HG02678 (cell line): Measurements from ENCODE around the gene NRXN2.

Source experiments
- ATAC-seq: cut with Tn5 transposase; IDR thresholded peaks from one replicate; pipeline ENCODE4 v1.9.1; 2021; ENCODE audit warnings: mild to moderate bottlenecking, moderate library complexity; ENCODE audit not compliant: unreplicated experiment

NRXN2 gene

GRCh38 chr11:64594159-64594939 is 128.6 kb downstream of the NRXN2 start:
- ATAC-seq, result no peak

- no peak for ATAC-seq
These were observed 129.6 kb downstream of the NRXN2 start for GRCh38 chr11:64593156-64594105.

GRCh38 chr11:64592656-64593055 is 130.3 kb downstream of the NRXN2 start:
- no peak for ATAC-seq

GRCh38 chr11:64592234-64592615 is 130.8 kb downstream of the NRXN2 start:
- no peak for ATAC-seq

- no peak for ATAC-seq
These were observed 131.5 kb downstream of the NRXN2 start for GRCh38 chr11:64591257-64592233.

- ATAC-seq, result no peak
These were observed 132.2 kb downstream of the NRXN2 start, which contains the start of gene SLC22A12 for GRCh38 chr11:64590763-64591221. SLC22A12 (plus strand) TSS chr11:64591220; CDS start chr11:64591557, 337 bp downstream.

- ATAC-seq, result no peak
These were observed 134.3 kb downstream of the NRXN2 start for GRCh38 chr11:64588701-64589100.

GRCh38 chr11:64586366-64586765 is 136.6 kb downstream of the NRXN2 start:
- no peak for ATAC-seq

- no peak for ATAC-seq
These were observed 137.8 kb downstream of the NRXN2 start for GRCh38 chr11:64585150-64585549.

- no peak for ATAC-seq
These were observed 139.4 kb downstream of the NRXN2 start for GRCh38 chr11:64583296-64584262.

GRCh38 chr11:64582885-64583284 is 140.1 kb downstream of the NRXN2 start:
- ATAC-seq, result no peak

- ATAC-seq, result no peak
These were observed 141.9 kb downstream of the NRXN2 start for GRCh38 chr11:64581057-64581523.

- no peak for ATAC-seq
These were observed 142.6 kb downstream of the NRXN2 start for GRCh38 chr11:64580412-64580811.

- no peak for ATAC-seq
These were observed 145.8 kb downstream of the NRXN2 start for GRCh38 chr11:64577202-64577601.

GRCh38 chr11:64572143-64572542 is 150.9 kb downstream of the NRXN2 start:
- no peak for ATAC-seq

GRCh38 chr11:64571410-64572091 is 151.4 kb downstream of the NRXN2 start:
- ATAC-seq, result no peak

- no peak for ATAC-seq
These were observed 152.0 kb downstream of the NRXN2 start for GRCh38 chr11:64571050-64571409.

- no peak for ATAC-seq
These were observed 152.7 kb downstream of the NRXN2 start for GRCh38 chr11:64570341-64570740.
